GM12892 (cell line): ENCODE results near the gene DENND2A.

ENCODE experiments used
- POLR2A ChIP-seq: IDR thresholded peaks from 2 replicates; pipeline ENCODE4 v1.6.1; 2011; ENCODE audit warnings: low read depth, low read length, control low read depth
- POLR2AphosphoS5 ChIP-seq: IDR thresholded peaks from 2 replicates; pipeline ENCODE4 v1.6.1; 2011; ENCODE audit warnings: low read depth, low read length, control low read depth
- TAF1 ChIP-seq: IDR thresholded peaks from 2 replicates; pipeline ENCODE4 v1.6.1; 2011; ENCODE audit warnings: low read depth, mild to moderate bottlenecking, control low read depth, low read length, borderline replicate concordance

- TF ChIP-seq POLR2AphosphoS5 (no peak), POLR2A (no peak), TAF1 (no peak)
Observed at GRCh38 chr7:140689199-140690152, 48.9 kb upstream of the DENND2A start.
